ENCODE results near the gene KIF6.

KIF6 gene

GRCh38 chr6:39466631-39467030 is 258.6 kb downstream of the KIF6 start:
- Histone ChIP-seq H3K9ac (ENCODE audit: low read length) (no peak overlapping the region), H4K20me1 (ENCODE audit: low read depth, low read length) (no peaks in the 10 kb centered on the region), H3K27ac (ENCODE audit: low read depth, low read length) (no peak overlapping the region), H3K4me3 (ENCODE audit: insufficient read depth, low read length, poor library complexity, severe bottlenecking) (no peak overlapping the region), H3K36me3 (ENCODE audit: low read length) (no peaks in the 10 kb centered on the region), H3K9me3 (ENCODE audit: insufficient read depth, low read length) (no peaks in the 10 kb centered on the region), H2AFZ (ENCODE audit: low read depth, low read length, severe bottlenecking) (no peak overlapping the region), H3K27me3 (ENCODE audit: low read length) (no peaks in the 10 kb centered on the region), H3K9me2 (replicated peaks; ENCODE audit: insufficient read depth, low read length) (no peaks in the 10 kb centered on the region), H3K79me2 (ENCODE audit: insufficient read depth, low read length) (no peaks in the 10 kb centered on the region), H3F3A (ENCODE audit: insufficient read depth) (no peaks in the 10 kb centered on the region), H3K4me2 (ENCODE audit: low read depth, low read length, poor library complexity, severe bottlenecking) (no peak overlapping the region)
- TF ChIP-seq CTCF (IDR thresholded peaks at IDR 0.05; ENCODE audit: insufficient read depth, low read length, poor library complexity, severe bottlenecking), result no peak
- no peak for TF ChIP-seq EZH2phosphoT487 (conservative IDR thresholded peaks at IDR 0.05; ENCODE audit: low read length)

GRCh38 chr6:39465539-39465938 is 259.7 kb downstream of the KIF6 start:
- H2AFZ ChIP-seq (ENCODE audit: low read depth, low read length, severe bottlenecking), result no peak overlapping the region
- H3K4me2 ChIP-seq (ENCODE audit: low read depth, low read length, poor library complexity, severe bottlenecking), result no peak overlapping the region
- H3K9me2 ChIP-seq (replicated peaks; ENCODE audit: insufficient read depth, low read length), result no peaks in the 10 kb centered on the region
- H3K79me2 ChIP-seq (ENCODE audit: insufficient read depth, low read length), result no peaks in the 10 kb centered on the region
- no peaks in the 10 kb centered on the region for H3K9me3 ChIP-seq (ENCODE audit: insufficient read depth, low read length)
- H3K36me3 ChIP-seq (ENCODE audit: low read length), result no peaks in the 10 kb centered on the region
- H4K20me1 ChIP-seq (ENCODE audit: low read depth, low read length), result no peaks in the 10 kb centered on the region
- no peaks in the 10 kb centered on the region for H3F3A ChIP-seq (ENCODE audit: insufficient read depth)
- H3K27ac ChIP-seq (ENCODE audit: low read depth, low read length), result no peak overlapping the region
- TF ChIP-seq CTCF (IDR thresholded peaks at IDR 0.05; ENCODE audit: insufficient read depth, low read length, poor library complexity, severe bottlenecking) (no peak), EZH2phosphoT487 (conservative IDR thresholded peaks at IDR 0.05; ENCODE audit: low read length) (no peak)
- no peak overlapping the region for H3K4me3 ChIP-seq (ENCODE audit: insufficient read depth, low read length, poor library complexity, severe bottlenecking)
- no peaks in the 10 kb centered on the region for H3K27me3 ChIP-seq (ENCODE audit: low read length)
- no peak overlapping the region for H3K9ac ChIP-seq (ENCODE audit: low read length)

GRCh38 chr6:39464067-39464466 is 261.1 kb downstream of the KIF6 start:
- Histone ChIP-seq H3K27ac (ENCODE audit: low read depth, low read length) (no peak overlapping the region), H3K4me3 (ENCODE audit: insufficient read depth, low read length, poor library complexity, severe bottlenecking) (no peak overlapping the region), H3K9me3 (ENCODE audit: insufficient read depth, low read length) (no peaks in the 10 kb centered on the region), H3K9ac (ENCODE audit: low read length) (no peak overlapping the region), H3F3A (ENCODE audit: insufficient read depth) (no peaks in the 10 kb centered on the region), H3K9me2 (replicated peaks; ENCODE audit: insufficient read depth, low read length) (no peaks in the 10 kb centered on the region), H3K36me3 (ENCODE audit: low read length) (no peaks in the 10 kb centered on the region), H2AFZ (ENCODE audit: low read depth, low read length, severe bottlenecking) (no peak overlapping the region), H3K27me3 (ENCODE audit: low read length) (no peaks in the 10 kb centered on the region), H4K20me1 (ENCODE audit: low read depth, low read length) (no peaks in the 10 kb centered on the region), H3K4me2 (ENCODE audit: low read depth, low read length, poor library complexity, severe bottlenecking) (no peak overlapping the region), H3K79me2 (ENCODE audit: insufficient read depth, low read length) (no peaks in the 10 kb centered on the region)
- no peak for TF ChIP-seq EZH2phosphoT487 (conservative IDR thresholded peaks at IDR 0.05; ENCODE audit: low read length)
- TF ChIP-seq CTCF (IDR thresholded peaks at IDR 0.05; ENCODE audit: insufficient read depth, low read length, poor library complexity, severe bottlenecking), result no peak
